Activated T-cell treated with anti-CD3 and anti-CD28 coated beads for 1 hour (primary cell): ENCODE measurements around the gene CBFA2T2.
"Not testable (repeated sequence)": the region's sequence is repeated elsewhere in the genome, so short reads cannot be mapped to it uniquely, and the experiment has no call there.

Experiments
- DNase-seq: peaks from one replicate; pipeline ENCODE4 v3.0.0-alpha.2; 2020; ENCODE audit warnings: low read depth

Gene CBFA2T2

DNA sequence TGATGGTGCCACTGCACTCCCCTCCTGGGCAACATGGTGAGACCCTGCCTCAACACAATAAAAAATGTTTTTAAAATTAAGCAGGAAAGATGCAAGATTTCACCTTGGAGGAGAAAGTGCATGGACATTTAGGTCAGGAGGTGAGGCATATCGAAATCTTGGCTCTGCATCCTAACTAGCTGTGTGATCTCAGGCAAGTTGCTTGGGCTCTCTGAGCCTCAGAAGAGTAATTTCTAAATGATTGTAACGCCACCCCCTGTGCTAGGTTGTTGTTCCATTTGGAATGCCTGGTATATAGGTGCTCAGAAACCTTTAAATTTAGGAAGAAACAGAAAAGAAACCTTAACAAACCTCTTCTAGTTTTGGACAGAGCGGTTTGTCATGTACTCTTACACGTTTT lies 136.3 kb downstream of the CBFA2T2 start:
- DNase-seq = no peak

DNA sequence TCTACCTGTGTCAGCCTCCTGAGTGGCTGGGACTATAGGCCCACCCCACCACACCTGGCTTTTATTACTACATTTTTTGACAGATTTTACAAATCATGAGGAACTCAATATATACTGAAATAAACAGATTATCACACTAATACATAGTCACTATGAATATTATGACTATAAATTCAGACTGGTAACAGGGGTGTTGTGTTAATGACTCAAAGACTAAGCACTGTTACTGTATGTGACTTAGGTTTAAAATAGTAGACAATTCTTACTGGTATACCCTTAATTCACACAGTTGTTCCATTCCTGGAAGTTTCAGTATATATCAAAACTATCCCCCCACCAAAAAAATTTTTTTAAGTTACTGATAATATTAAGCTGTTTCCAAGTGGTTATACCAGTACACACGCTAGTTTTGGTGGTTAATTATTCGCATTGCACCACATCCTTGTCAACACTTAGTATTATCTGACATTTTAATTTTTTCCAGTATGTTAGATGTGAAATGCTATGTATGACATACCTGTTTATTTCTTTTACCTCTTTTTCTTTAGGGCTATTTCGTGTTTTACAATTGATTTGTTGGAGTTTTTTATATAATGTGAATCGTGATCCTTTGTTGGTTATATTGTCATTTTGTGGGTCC lies 137.8 kb downstream of the CBFA2T2 start:
- no peak for DNase-seq

DNA sequence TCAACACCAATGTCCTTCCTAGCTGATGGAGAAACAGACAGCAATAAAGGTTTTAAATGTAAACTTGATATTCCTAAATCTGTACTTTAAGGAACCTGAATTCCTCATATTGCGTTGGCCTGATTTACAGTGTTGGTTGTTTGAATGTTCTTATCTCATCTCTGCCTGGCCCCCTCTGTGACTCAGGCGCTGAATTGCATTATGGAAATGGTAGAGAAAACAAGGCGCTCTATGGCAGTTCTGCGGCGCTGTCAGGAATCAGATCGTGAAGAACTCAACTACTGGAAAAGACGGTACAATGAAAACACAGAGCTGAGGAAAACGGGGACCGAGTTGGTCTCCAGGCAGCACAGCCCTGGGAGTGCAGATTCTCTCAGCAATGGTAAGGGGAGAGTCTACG lies 139.6 kb downstream of the CBFA2T2 start:
- no peak for DNase-seq

- no peak for DNase-seq
Observed at GRCh38 chr20:33629979-33630378, 140.1 kb downstream of the CBFA2T2 start.

DNA sequence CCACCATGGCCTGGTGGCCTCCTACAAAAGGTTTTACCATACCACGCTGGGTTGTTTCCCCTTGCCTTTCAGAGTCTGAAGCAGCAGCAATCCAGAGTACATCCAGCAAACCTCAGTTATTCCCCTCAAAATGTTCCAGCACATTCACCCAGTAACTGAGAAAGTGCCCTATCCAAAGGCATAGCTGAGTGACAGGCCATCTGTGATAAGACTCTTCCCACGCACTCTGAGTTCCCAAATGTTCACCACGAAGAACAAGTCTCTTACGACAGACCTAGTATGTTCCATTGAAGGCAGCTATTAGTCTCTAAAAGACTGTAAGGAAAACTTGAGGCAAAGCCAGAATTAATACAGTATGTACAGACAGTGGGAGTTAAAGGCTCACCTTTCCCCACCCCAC lies 140.6 kb downstream of the CBFA2T2 start:
- DNase-seq = no peak

GRCh38 chr20:33631910-33632309 lies 142.0 kb downstream of the CBFA2T2 start:
- DNase-seq = not testable (repeated sequence)

GRCh38 chr20:33635341-33635740 lies 145.4 kb downstream of the CBFA2T2 start:
- no peak for DNase-seq

- DNase-seq = no peak
Observed at GRCh38 chr20:33636776-33637175, 146.9 kb downstream of the CBFA2T2 start.

DNA sequence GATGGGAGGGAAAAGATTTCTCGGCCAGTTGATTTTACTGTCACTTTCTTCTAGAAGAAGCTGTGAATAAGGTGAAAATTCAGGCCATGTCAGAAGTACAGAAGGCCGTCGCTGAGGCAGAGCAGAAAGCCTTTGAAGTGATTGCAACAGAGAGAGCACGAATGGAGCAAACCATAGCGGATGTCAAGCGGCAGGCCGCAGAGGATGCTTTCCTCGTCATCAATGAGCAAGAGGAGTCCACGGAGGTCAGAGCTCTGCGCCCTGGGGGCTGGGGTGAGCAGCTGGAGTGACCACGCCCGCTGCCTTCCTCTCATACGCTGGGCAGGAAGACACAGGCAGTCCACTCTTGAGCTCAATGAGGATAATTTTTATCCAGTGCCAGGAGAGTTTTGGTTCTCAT lies 150.4 kb downstream of the CBFA2T2 start:
- no peak for DNase-seq

GRCh38 chr20:33644313-33645071 lies 154.6 kb downstream of the CBFA2T2 start:
- no peak for DNase-seq

DNA sequence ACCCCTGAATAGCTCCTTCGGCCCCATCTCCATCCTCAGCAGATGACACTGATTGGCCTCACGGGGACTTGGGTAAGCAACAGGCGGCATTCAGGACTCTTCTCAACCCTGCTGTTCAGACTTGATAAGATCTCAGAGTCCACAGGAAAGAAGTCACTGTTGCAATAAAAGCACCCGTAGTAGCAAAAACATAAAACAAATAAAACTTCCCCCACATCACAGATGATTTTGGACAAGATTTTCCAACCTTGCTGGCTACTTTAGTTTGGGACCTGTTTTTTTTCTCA lies 155.1 kb downstream of the CBFA2T2 start:
- no peak for DNase-seq

DNA sequence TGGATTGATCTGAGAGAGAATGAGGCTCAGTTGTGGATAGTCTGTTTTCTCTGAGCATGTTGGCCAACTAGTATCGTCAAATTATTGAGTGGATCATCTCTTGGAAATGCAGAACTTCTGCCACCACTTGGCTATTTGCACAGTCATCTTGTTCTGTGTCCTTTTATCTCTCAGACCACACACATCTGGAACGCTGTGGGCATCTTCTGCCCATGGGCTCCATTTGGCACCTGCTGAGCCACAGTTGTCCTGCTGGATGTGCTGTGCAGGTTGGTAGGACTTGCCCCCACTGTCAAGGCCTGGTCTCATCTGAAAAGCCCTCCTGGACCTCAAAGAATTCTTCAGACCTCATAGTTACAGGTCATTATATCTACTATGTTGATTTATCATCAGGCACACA lies 155.5 kb downstream of the CBFA2T2 start:
- no peak for DNase-seq

DNA sequence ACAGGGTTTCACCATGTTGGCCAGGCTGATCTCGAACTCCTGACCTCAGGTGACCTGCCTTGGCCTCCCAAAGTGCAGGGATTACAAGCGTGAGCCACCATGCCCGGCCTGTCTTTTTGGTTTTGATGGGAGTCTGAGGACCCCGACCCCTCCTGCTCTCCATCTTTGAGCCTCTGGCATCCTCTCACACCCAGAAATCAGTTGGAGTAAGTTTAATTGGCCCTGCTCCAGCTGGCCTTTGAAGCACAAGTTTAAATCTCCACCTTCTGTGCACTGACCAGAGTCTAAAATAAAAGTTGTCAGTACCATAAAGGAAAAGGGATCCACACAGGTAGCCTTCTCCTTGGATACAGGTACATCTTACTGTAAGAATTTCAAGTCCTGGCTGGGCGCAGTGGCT lies 156.3 kb downstream of the CBFA2T2 start:
- DNase-seq = no peak

- DNase-seq = not testable (repeated sequence)
Observed at GRCh38 chr20:33646959-33647602, 157.2 kb downstream of the CBFA2T2 start.

- DNase-seq = no peak
Observed at GRCh38 chr20:33647603-33648395, 157.9 kb downstream of the CBFA2T2 start.

DNA sequence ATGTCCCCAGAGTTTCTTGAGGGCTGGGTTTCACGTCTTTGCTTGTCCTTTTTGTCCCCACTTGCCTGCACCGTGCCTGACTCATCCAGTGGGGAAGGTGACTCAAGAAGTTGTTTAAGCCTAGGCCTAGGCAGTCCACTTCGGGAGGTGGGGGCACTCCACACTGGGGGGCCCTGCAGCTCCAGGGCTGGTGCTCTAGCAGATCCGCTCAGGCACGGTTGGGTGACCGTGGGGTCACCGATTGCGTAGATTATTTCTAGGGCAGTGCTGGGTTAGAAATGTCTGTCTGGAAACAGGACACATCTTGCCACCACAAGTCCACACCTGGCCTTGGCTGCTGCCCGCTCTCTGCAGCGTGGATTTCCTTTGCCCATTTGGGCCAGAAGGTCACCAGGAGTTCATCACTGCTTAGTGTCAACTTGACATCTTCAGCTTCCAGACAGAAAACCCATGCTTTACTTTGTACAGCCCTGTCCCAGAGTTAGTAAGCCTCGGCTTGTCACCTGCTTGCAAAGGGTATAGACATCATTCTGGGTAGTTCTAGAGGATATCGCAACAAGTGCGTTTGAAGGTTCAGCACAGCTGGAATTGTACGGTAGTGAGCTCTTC lies 158.6 kb downstream of the CBFA2T2 start:
- no peak for DNase-seq

DNA sequence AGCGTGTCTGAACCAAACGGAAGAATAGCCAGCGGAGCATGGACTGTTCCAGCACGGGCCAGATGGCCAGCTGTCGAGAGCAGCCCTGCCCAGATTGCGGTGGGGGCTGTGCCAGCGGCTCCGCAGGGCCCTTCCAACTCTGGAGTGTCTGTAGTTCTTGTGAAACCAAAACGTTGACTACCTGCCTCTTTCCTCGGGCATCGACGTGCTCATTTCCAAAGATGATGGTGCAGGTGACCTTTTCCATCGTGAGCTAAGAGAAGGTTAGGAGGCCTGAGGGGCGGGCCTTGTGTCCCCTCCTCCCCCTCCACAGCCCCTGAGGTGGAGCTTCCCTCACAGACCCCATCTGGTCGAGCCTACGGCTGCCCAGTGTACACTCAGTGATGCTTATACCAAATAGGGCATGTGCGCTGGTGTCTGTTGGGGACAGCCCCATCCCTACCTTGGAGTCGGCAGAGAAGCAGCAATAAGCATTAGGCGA lies 159.3 kb downstream of the CBFA2T2 start:
- DNase-seq = no peak

DNA sequence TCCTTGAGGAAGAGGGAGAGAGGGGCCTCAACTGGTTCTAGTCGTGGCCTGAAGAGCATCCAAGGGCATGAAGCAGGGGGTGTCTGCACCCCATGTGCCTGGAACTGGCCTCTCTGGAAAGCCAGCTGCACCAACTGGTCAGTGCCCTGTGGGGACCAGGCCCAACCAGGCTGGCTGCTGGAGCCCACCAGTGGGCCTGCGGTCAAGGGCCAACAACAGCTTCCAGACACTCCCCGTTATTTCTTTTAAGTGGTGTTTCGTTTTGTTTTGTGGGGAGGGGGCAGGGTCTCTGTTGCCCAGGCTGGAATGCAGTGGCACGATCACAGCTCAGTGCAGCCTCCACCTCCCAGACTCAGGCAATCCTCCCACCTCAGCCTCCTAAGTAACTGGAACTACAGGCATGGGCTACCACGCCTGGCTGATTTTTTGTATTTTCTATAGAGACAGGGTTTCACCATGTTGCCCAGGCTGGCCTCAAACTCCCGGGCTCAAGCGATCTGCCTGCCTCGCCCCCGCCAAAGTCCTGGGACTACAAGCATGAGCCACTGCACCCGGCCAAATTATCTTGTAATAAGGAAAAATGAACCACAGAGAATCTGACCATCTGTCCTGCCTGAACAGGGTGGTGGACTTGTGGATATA lies 160.3 kb downstream of the CBFA2T2 start:
- no peak for DNase-seq

DNA sequence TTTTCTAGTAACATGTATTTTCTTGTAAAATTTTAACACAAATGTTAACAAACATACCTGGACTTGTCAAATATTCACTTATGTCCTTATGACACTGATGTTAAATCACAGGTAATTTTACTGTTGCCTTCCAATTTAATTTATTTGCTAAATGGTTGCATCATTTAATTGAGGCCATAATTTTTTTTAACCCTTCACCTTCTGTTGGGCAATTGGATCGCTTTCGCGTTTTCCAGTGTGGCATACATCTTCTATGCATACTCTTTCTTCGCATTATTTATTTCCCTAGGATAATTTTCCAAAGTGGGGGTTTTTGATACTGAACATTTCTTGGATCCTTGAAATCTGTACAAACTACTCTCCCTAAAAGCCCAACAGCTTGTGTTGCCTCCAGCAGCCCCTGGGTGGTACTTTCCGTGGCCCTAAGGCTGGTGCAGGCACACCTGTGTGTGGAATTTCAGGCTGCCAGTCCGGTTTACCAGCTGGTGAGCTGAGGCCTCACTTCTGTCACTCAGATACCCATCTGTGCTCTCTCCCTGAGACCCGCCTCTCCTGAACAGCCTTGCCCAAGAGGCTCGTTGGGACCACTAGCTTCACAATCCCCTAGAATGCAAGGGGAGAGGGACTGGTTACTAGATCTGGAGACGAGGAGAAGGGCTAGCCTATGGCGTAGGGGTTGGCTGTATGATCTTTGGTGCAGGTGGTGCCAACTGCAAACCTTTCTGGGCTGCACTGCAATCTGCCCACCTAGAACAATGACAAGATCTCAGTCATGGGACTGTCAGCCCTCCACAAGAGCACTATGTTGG lies 161.1 kb downstream of the CBFA2T2 start:
- no peak for DNase-seq

GRCh38 chr20:33651562-33652048 lies 161.7 kb downstream of the CBFA2T2 start:
- no peak for DNase-seq
